GM18519 (cell line): ENCODE measurements around the gene MAP4K2.

Source experiments
- ATAC-seq: cut with Tn5 transposase; IDR thresholded peaks from one replicate; pipeline ENCODE4 v1.9.1; 2021; ENCODE audit warnings: mild to moderate bottlenecking, moderate library complexity; ENCODE audit not compliant: unreplicated experiment, low FRiP score

MAP4K2 gene

DNA sequence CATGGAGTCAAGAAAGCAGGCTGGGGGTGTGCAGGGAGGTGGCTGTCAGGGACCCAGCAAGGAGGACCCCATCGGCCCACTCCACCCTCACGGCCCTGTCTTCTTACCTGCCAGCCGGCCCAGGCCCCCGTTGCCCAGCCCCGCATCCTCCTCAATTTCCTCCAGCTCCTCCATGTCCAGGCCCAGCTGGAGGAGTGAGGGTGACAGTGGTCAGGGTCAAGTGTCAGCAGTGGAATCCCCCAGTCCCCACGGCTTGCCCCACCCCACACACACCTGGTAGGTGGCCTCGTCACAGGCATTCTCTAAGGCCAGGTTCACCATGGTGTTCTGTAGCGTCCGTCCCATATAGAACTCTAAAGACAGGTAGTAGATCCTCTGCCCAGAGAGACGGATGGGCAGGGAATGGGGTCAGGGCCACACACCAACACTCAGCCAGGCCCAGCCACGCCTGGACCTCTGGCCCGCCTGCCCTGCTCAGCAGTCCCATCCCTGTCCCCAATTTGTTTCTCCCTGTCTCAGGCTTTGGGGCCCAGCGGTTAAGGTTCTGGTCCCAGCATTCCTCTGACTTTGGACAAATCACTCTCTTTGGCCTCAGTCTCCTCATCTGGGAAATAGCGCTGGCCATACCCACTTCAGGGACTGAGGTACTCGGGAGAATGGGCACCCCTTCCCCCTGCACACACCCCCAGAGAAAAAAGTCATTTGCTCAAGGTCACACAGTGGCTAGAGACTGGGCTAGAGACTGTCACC, 44.5 kb downstream of the MAP4K2 start:
- ATAC-seq = no peak

DNA sequence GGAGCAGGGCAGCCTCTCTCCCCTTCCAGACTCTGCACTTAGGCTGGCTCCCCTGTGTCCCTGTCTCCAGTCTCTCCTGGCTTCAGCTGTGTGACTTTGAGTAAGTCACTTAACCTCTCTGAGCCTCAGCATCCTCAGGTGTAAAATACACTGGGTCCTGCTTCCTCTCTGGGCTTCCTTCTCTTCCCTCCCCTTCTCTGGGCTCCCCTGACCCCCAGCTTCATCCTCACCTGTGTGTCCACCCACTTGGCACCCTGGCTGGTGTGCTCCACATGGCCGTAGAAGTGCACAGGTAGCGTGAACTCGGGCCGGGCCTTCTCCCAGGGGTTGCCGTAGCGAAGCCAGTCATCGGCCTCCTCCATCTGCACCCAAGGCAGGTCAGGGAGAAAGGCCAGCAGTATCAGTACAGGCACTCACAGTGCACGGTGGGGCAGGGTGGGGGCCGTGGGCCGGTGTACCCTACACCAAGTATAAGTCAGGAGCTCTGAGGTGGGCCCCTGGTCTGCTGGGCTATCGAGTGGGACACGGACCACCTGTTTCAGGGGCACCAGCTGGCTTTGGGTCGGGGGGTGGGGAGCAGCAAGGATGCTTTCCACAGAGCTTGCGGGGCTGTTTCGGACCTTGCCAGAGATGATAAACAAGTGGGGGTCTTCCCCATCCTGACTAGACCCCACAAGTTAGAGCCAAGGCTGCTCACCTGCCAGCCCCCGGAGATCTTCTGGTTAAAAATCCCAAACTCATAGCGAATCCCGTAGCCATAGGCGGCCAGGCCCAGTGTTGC, 45.3 kb downstream of the MAP4K2 start:
- ATAC-seq = no peak

GRCh38 chr11:64755681-64756361, 47.2 kb downstream of the MAP4K2 start:
- ATAC-seq = no peak

DNA sequence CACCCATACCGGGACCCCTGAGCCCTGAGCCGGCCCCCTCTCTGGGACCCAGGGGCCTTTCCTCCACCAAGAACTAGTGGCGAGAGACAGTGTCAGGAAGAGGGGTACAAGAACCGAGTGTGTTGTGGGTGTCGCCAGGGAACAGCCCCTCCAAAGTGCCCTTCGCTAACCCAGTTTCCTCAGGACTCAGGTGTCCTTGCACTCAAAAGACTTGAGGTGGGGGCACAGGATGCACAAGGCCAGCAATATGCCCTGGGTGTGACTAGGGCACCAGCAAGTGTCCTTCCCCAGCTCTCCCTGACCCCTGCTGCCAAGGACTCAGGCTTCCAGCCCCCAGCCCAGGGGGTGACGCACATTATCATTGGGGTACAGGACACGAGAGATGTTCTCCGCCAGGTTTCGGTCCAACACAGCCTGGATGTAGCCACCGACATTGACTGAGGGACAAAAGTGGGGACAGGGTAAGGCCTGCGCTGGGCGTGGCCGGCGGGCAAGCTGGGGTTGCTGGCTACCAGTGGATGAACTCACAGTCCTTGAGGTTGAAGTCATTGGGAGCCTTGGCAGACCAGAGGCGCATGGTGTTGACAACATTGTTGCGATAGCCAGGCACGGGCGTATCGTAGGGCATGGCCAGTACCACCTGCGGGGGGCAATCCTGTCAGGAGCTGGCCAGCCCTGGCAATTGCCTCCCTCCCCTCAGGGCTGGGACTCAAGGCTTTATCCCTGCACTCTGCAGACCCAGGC, 47.9 kb downstream of the MAP4K2 start:
- no peak for ATAC-seq

DNA sequence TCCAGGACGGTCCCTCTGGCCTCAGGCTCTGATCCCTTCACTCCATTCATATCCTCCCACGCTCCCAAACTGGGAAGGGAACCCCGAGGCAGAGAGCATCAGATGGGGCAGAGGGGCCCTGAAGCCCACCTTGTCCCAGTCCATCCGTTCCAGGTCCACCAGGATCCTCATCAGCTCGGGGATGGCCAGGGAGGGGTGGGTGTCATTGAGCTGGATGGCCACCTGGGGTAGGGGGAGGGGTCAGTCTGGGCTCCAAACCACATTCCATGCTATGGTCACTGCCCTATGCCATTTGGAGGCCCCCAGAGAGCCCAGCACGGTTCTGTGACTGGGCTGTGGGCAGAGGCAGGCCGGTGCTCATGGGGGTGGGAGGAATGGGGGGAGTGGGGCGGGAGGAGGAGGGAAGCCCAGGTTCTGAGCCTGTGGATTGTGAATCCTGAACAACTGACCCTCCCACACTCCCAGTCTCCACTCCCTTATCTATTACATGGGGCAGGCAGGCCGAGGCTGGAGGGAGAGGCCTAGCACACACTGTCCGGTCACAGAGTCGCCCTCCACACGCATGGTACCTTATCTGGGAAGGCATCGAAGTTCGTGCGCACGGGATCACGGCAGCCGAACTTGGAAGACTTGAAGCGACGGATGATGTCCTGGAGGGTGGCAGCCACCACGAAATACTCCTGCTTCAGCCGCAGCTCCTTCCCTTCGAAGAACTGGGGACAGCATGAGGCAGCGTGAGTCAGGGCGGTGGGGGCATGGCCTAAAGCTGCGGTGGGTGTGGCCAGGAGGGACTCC, 48.7 kb downstream of the MAP4K2 start:
- no peak for ATAC-seq

GRCh38 chr11:64753380-64754123, 49.5 kb downstream of the MAP4K2 start:
- no peak for ATAC-seq

GRCh38 chr11:64753019-64753379, 50.0 kb downstream of the MAP4K2 start:
- no peak for ATAC-seq

- ATAC-seq = no peak
Measured at GRCh38 chr11:64752175-64752970, 50.6 kb downstream of the MAP4K2 start.

DNA sequence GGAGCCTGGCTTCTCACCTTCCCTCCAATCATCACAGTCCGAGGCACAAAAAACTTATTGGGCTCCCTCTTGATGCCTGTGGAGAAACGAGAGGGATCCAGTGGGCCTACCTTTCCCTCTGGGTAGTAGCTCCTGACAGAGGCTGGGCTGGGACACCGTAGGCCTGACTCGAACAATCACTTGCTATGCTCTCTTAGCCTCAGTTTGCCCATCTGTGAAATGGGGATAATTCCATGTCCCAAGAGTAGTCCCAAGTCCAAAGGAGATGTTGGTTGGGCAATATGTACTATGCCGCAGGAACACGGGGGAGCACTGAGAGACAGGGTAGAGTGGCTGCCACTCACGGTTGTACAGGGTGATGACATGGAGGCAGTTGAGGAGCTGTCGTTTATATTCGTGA, 51.4 kb downstream of the MAP4K2 start:
- ATAC-seq = no peak

DNA sequence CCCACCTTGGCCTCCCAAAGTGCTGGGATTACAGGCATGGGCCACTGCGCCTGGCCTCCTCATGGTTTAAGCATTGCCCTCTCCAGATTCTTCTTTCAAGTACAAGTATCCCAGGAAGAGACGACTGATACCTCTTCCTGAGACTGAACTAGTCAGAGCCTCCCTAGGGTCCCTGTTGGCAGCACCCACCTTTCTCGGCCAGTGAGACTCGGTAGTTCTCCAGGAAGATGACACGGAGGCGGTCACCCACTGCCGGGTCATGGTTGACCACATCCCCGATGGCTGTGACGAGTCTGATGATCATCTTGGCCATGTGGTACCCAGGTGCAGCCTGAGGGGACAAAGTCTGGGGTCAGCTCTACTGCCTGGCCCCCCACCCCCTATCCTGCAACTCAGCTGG, 51.9 kb downstream of the MAP4K2 start:
- no peak for ATAC-seq

GRCh38 chr11:64750361-64751054, 52.5 kb downstream of the MAP4K2 start:
- no peak for ATAC-seq

- no peak for ATAC-seq
Measured at GRCh38 chr11:64747961-64748665, 54.9 kb downstream of the MAP4K2 start.

- ATAC-seq = no peak
Measured at GRCh38 chr11:64746486-64746885, 56.5 kb downstream of the MAP4K2 start.

- no peak for ATAC-seq
Measured at GRCh38 chr11:64745521-64746328, 57.3 kb downstream of the MAP4K2 start.

- no peak for ATAC-seq
Measured at GRCh38 chr11:64745189-64745520, 57.9 kb downstream of the MAP4K2 start.

DNA sequence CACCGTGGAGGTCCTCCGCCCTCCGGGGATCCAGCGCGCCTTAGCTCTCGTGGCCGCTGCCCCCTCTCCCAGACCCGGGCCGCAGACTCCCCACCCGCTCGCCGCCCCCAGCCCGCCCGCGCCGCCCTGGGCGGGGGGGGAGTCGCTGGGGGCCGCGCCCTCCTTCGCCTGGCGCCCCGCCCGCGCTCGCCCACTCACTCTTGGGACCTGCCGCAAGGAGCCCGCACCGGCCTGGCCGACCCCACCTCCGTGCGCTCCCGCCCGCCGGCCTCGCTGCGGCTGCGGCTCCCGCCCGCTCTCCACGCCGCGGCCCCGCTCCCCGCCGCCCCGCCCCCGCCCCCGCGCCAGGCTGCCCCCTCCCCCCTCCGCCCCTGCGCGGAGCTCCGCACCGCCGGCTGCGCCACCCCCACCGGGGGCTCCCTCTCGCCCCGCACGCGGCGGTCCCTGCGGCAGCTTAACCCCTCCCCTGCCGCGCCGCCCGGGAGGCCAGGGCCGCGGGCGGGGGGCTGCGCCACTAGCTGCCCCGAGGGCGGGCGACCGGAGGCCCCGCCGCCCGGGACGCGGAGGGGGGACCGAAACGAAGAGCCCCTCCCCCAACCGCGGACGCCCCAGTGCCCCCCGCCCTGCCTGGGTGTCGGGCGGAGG, 58.3 kb downstream of the MAP4K2 start:
- no peak for ATAC-seq
